GM19035 (cell line): Measurements from ENCODE around the gene STPG2.

Experiments used
- ATAC-seq: cut with Tn5 transposase; IDR thresholded peaks from one replicate; pipeline ENCODE4 v1.9.1; 2021; ENCODE audit not compliant: unreplicated experiment

The STPG2 gene

DNA sequence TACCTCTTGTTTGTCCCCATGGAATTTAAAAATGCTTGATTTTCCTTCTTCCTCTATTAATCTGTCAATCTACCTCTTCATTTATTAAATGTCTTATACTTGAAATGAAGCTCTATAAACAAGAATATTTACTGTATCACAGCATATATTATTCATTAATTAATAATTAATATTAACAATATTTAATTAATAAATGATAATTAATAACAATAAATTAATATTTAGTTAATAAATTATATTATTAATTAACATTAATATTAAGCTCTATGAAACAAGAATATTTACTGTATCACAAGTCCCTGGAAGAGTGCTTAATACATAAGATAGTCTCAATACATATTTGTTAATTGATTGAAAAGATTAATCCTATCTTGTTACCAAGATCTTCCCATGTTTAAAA lies 306.6 kb downstream of the STPG2 start:
- ATAC-seq: no peak

DNA sequence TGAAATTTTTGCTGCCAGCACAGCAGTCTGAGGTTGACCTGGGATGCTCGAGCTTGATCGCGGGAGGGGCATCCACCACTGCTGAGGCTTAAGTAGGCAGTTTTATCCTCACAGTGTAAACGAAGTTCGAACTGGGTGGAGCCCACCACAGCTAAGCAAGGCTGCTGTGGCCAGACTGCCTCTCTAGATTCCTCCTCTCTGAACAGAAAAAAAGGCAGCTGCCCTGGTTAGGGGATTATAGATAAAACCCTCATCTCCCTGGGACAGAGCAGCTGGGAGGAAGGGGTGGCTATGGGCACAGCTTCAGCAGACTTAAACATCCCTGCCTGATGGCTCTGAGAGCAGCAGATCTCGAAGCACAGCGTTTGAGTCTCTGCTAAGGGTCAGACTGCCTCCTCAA lies 314.6 kb downstream of the STPG2 start:
- ATAC-seq: no peak

DNA sequence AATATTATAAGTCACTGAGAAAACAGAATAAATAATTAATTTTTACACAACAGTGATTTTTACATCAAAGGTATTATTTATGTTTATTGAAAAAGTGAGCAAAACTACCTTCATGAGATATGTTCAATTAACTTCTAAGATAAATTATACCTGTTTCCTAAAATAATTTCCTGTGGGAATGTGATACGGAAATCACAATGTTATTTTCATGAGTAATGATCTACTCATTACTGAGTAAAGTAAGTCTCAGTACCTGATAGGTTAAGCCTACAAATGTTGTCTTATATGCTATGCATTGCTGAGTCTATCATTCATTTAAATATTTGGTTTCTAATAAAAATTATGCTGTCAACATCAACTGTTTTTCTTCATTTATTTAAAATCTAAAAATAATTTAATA lies 324.0 kb downstream of the STPG2 start:
- ATAC-seq: no peak

- no peak for ATAC-seq
These were observed 330.5 kb downstream of the STPG2 start for GRCh38 chr4:97812768-97813167.

GRCh38 chr4:97786306-97786920 lies 356.9 kb downstream of the STPG2 start:
- ATAC-seq: no peak

- no peak for ATAC-seq
These were observed 365.1 kb downstream of the STPG2 start for GRCh38 chr4:97778174-97778573.

- ATAC-seq: no peak
These were observed 368.8 kb downstream of the STPG2 start for GRCh38 chr4:97774347-97774989.

- no peak for ATAC-seq
These were observed 373.1 kb downstream of the STPG2 start for GRCh38 chr4:97770222-97770621.

GRCh38 chr4:97762115-97762512 lies 381.2 kb downstream of the STPG2 start:
- ATAC-seq: no peak

- no peak for ATAC-seq
These were observed 381.7 kb downstream of the STPG2 start for GRCh38 chr4:97761445-97762114.

DNA sequence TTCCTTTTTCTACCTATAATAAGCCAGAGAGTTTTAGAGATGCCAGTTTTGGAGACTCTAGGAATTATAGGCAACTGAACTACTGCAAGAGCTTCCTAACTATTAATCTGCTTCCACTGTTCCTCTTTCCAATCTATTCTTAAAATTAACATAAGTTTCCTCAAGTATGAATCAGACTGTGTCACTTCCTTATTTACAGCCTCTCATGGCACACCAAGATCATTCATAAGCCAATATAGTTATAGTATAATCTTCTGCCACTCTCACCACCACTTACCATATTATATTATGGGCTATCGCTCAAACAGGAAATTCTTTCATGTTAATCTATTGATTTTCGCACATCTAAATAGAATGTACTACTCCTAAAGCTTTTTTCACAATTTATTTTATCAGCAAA lies 383.5 kb downstream of the STPG2 start:
- no peak for ATAC-seq

- ATAC-seq: no peak
These were observed 390.7 kb downstream of the STPG2 start for GRCh38 chr4:97752599-97752998.

GRCh38 chr4:97747945-97748344 lies 395.3 kb downstream of the STPG2 start:
- no peak for ATAC-seq

GRCh38 chr4:97720869-97721432 lies 422.3 kb downstream of the STPG2 start:
- no peak for ATAC-seq

GRCh38 chr4:97691111-97691605 lies 452.1 kb downstream of the STPG2 start:
- no peak for ATAC-seq

- ATAC-seq: no peak
These were observed 472.5 kb downstream of the STPG2 start for GRCh38 chr4:97670703-97671269.

DNA sequence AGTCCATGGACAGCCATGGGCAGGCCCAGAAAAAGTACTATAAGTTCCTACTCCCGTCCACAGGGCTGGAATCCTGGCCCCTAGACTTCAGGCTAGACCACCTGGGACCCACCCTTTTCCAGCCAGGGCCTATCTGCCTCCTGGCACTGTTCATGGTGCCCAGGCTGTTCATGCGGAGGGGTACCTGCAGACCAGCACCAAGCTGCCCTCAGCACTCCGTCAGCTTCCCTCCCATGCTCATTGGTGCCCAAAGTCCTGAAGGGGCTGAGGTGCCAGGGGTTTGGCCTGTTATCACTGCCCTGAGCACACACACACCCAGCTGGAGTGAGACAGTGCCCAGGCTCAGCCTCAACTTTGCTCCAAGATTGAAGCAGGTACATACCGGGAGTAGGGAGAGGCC lies 477.7 kb downstream of the STPG2 start:
- ATAC-seq: no peak

DNA sequence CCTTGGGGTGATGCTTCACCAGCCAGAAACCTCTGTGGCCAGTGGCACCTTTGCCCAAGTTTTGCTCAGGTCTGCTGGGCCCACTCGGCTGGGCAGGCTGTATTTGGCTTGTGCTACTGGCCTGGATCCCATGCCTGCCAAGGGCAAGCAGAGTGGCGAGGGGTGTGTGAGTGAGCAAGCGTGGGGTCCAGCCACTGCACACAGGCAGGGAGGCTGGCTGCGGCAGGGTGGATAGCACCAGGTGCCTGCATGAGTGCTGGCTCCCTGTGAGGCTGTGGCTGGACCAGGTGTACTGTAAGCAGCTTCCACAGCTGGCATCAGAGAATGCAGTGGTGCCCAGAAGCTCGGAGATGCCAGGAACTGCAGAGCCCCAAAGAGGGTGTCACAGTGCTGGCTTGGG lies 478.5 kb downstream of the STPG2 start:
- no peak for ATAC-seq

- ATAC-seq: no peak
These were observed 481.1 kb downstream of the STPG2 start for GRCh38 chr4:97662133-97662532.

GRCh38 chr4:97656044-97656720 lies 487.1 kb downstream of the STPG2 start:
- ATAC-seq: no peak

DNA sequence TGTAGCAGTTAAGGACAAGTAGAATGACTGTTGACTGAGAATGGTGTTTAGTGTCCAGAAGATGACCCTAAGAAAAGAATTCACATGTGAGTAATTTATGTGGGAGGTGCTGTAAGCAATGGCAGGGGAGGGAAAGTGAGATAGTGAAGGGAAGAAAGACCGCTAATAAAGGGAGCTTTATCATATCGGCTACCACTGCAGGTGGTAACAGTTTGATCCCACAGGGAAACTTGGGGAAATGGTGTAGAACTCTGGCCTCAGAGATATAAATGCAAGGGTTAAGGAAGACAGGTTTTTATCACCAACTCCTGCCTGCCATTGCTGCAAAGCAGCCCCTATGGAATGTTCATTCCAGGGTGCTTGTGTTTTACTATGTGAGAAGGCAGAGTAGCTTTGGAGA lies 489.6 kb downstream of the STPG2 start:
- no peak for ATAC-seq
